GM23248 (cell line): ENCODE results near the gene SCMH1. TPM values are rescaled to one million over a fixed set of nuclear protein-coding genes. Genes with fewer than 3 reads are reported as not detected.
"Not testable (repeated sequence)": the region's sequence is repeated elsewhere in the genome, so short reads cannot be mapped to it uniquely, and the experiment has no call there.

Experiments used
- DNase-seq: peaks from one replicate; pipeline ENCODE4 v3.0.0-alpha.2; 2015
- H2AFZ ChIP-seq: fragments of 200-600 bp; sonication (generic); 2 replicates; pipeline ENCODE4 v1.6.1; 2016; ENCODE audit warnings: antibody characterized with exemption
- H3F3A ChIP-seq: fragments of 200-600 bp; sonication (generic); 2 replicates; pipeline ENCODE4 v1.6.1; 2016; ENCODE audit warnings: mild to moderate bottlenecking, antibody characterized with exemption, mixed run types; ENCODE audit not compliant: insufficient read depth
- H3K27ac ChIP-seq: fragments of 200-600 bp; sonication (generic); 2 replicates; pipeline ENCODE4 v1.5.1; 2016; ENCODE audit warnings: mild to moderate bottlenecking
- H3K27me3 ChIP-seq: fragments of 200-600 bp; sonication (generic); replicated peaks from 2 replicates; pipeline ENCODE4 v1.6.1; 2016; ENCODE audit warnings: mild to moderate bottlenecking; ENCODE audit not compliant: insufficient read depth
- H3K36me3 ChIP-seq: fragments of 200-600 bp; sonication (generic); 2 replicates; pipeline ENCODE4 v1.6.1; 2016; ENCODE audit warnings: low read depth, mild to moderate bottlenecking
- H3K4me1 ChIP-seq: fragments of 200-600 bp; sonication (generic); 2 replicates; pipeline ENCODE4 v1.6.1; 2016; ENCODE audit warnings: mild to moderate bottlenecking; ENCODE audit not compliant: insufficient read depth
- H3K4me2 ChIP-seq: fragments of 200-600 bp; sonication (generic); one replicate; pipeline ENCODE4 v1.6.1; 2016; ENCODE audit warnings: mild to moderate bottlenecking; ENCODE audit not compliant: unreplicated experiment
- H3K4me3 ChIP-seq: fragments of 200-600 bp; sonication (generic); 2 replicates; pipeline ENCODE4 v1.5.1; 2016; ENCODE audit warnings: mild to moderate bottlenecking
- H3K79me2 ChIP-seq: fragments of 200-600 bp; sonication (generic); 2 replicates; pipeline ENCODE4 v1.6.1; 2016; ENCODE audit warnings: mild to moderate bottlenecking; ENCODE audit not compliant: insufficient read depth
- H3K9ac ChIP-seq: fragments of 200-600 bp; sonication (generic); 2 replicates; pipeline ENCODE4 v1.6.1; 2016; ENCODE audit warnings: mild to moderate bottlenecking
- H3K9me2 ChIP-seq: fragments of 200-600 bp; sonication (generic); 2 replicates; pipeline ENCODE4 v1.6.1; 2016; ENCODE audit warnings: mixed run types, mild to moderate bottlenecking, moderate library complexity; ENCODE audit not compliant: insufficient read depth
- H3K9me3 ChIP-seq: fragments of 200-600 bp; sonication (generic); one replicate; pipeline ENCODE4 v1.6.1; 2017; ENCODE audit warnings: low read depth
- H4K20me1 ChIP-seq: fragments of 200-600 bp; sonication (generic); 2 replicates; pipeline ENCODE4 v1.6.0; 2016; ENCODE audit not compliant: insufficient read depth
- EZH2 ChIP-seq: fragments of 200-600 bp; sonication (generic); IDR thresholded peaks from 2 replicates; pipeline ENCODE4 v1.6.1; 2018; ENCODE audit warnings: antibody characterized with exemption, mild to moderate bottlenecking; ENCODE audit not compliant: insufficient read depth, poor library complexity, severe bottlenecking
- EZH2phosphoT487 ChIP-seq: fragments of 200-600 bp; sonication (generic); IDR thresholded peaks from 2 replicates; pipeline ENCODE4 v1.6.1; 2018; ENCODE audit warnings: antibody characterized with exemption, moderate library complexity, mild to moderate bottlenecking, low read depth; ENCODE audit not compliant: insufficient read depth
- WGBS, 2 experiments: methylation state at CpG; one replicate each; pipeline ENCODE4 v1.1.6; 2015 to 2017; ENCODE audit warnings: low lambda C conversion rate in 2 of 2, low coverage in 1 of 2; ENCODE audit errors: missing lambda C conversion rate in 2 of 2; 5-methylcytosine and 5-hydroxymethylcytosine counted together
- in situ Hi-C: fragments of 300-500 bp; cut with MboI; formaldehyde crosslinking; loops from 2 replicates; pipeline ENCODE4 v1.15.0; 2020
- polyA plus RNA-seq: library from polyadenylated mRNA; unstranded; fragments of >200 nt; fragmentation: Nextera tagmentation; extraction: Ambion mirVana; gene quantifications from 2 replicates; pipeline ENCODE4 v1.2.1, GENCODE V29; 2016
- total RNA-seq: library from RNA; depleted of rRNA; stranded (reverse); fragments of >200 nt; shearing (Covaris generic); gene quantifications from 2 replicates; pipeline ENCODE4 v1.2.3, GENCODE V29; 2014

The SCMH1 gene
- total and polyA plus RNA-seq, 2 experiments from 2014 or later = 10.8 to 16.6 TPM

DNA sequence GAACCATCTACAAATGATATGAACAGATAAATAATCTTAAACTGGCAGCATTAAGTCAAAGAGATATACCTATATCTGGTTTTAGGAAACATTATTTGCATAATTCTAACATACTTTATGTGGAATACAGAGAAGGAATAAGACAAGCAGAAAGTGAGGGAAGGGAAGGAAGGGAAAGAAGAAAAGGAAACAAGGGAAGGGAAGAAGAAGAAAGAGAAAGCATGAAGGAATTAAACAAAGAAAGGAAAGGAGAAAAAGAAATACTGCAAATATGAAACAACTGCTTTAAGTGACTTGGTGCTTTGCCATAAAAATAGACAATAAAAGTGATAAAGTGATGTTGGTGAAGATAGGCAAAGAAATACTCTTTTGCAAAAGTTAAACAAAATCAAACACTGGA is 20.1 kb downstream of the SCMH1 start:
- no peak overlapping the region for H2AFZ ChIP-seq
- in situ Hi-C loops = no loop called here
- no peak overlapping the region for H3K9ac ChIP-seq
- DNase-seq = no peak
- H3K4me3 ChIP-seq = no peak overlapping the region
- H3K27ac ChIP-seq = no peak overlapping the region
- no peak overlapping the region for H3K4me2 ChIP-seq
- no peaks in the 10 kb centered on the region for H3K4me1 ChIP-seq
- no peaks in the 10 kb centered on the region for H3K36me3 ChIP-seq
- no peaks in the 10 kb centered on the region for H3F3A ChIP-seq
- no peaks in the 10 kb centered on the region for H3K27me3 ChIP-seq
- peaks cover 61% of the 10 kb centered on the region for H3K79me2 ChIP-seq
- H3K9me2 ChIP-seq = no peaks in the 10 kb centered on the region
- H4K20me1 ChIP-seq = no peaks in the 10 kb centered on the region; the same call in 1 of the 2 replicates
- TF ChIP-seq EZH2phosphoT487 = no peak
- TF ChIP-seq EZH2 = no peak
- no peaks in the 10 kb centered on the region for H3K9me3 ChIP-seq

DNA sequence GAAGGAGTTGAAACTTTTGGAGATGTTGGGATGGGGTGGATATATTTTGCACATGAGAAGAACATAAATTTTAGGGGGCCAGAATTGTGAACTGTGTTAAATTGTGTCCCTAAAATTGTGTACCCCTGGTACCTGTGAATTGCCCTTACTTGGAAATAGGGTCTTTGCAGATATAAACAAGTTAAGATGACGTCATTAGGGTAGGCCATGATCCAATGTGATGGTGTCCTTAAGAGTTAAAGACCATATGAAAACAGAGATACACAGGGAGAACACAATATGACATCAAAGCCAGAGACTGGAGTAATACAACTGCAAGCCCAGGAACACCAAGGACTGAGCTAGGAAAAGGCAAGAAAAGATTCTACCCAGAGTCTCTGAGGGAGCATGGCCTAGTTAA is 24.0 kb downstream of the SCMH1 start:
- H3K79me2 ChIP-seq = peaks cover 57% of the 10 kb centered on the region
- no peak overlapping the region for H3K4me2 ChIP-seq
- H4K20me1 ChIP-seq = no peaks in the 10 kb centered on the region
- no peaks in the 10 kb centered on the region for H3K36me3 ChIP-seq
- no peaks in the 10 kb centered on the region for H3K27me3 ChIP-seq
- H3K9me3 ChIP-seq = no peaks in the 10 kb centered on the region
- H3K4me1 ChIP-seq = no peaks in the 10 kb centered on the region
- H3K4me3 ChIP-seq = no peak overlapping the region
- TF ChIP-seq EZH2phosphoT487 (no peak), EZH2 (no peak)
- H3K9ac ChIP-seq = no peak overlapping the region
- no peak overlapping the region for H2AFZ ChIP-seq
- in situ Hi-C loops = no loop called here
- H3K9me2 ChIP-seq = no peaks in the 10 kb centered on the region
- 95% methylated on average over 1 of the region's 1 CpG for WGBS, 2 experiments
- DNase-seq = no peak
- no peaks in the 10 kb centered on the region for H3F3A ChIP-seq
- no peak overlapping the region for H3K27ac ChIP-seq

DNA sequence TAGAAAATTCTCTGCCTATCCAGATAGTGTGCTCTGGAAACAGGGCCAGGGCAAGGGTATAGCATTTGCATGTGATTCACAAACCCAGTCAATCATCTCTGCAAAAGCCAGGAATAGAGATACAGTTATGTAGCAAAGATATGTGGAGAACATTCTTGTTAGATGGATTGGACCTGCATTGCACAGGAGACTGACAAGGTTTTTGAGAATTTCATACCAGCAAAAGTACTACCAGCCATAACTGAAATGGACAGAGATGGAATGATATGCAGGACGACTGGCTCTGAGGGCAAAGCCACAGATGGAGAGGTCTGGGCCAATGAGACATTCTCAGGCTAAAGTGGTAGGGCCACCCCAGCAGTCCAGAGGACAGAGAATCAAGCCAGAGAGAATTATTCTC is 24.7 kb downstream of the SCMH1 start:
- in situ Hi-C loops = no loop called here
- Histone ChIP-seq H3K4me2 (no peak overlapping the region), H4K20me1 (no peaks in the 10 kb centered on the region), H2AFZ (no peak overlapping the region), H3K9ac (no peak overlapping the region), H3K9me3 (no peaks in the 10 kb centered on the region), H3K36me3 (no peaks in the 10 kb centered on the region), H3K9me2 (no peaks in the 10 kb centered on the region), H3F3A (no peaks in the 10 kb centered on the region), H3K79me2 (peaks cover 59% of the 10 kb centered on the region), H3K27ac (no peak overlapping the region), H3K4me1 (no peaks in the 10 kb centered on the region), H3K4me3 (no peak overlapping the region), H3K27me3 (no peaks in the 10 kb centered on the region)
- WGBS, 2 experiments = 75 to 86% methylated on average over 1 of the region's 1 CpG
- TF ChIP-seq EZH2 = no peak
- no peak for TF ChIP-seq EZH2phosphoT487
- DNase-seq = no peak

DNA sequence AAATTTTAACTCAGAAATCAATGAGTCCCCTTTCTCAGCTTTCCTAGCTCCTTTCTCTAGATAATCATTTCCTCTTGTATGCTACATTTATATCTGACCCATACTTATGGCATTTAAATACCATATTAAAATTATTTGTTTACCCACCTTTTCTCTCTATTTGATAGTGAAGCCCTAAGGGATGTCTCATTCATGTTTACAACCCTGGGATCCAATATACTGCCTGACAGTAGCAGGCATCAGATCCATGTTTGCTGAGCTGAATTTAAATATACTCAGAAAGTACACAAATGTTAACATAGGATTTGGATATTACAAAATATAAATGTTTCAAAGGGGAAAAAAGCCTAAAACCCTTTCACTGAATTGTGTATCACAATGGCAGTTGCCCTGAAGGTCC is 26.5 kb downstream of the SCMH1 start:
- no peaks in the 10 kb centered on the region for H4K20me1 ChIP-seq
- no peaks in the 10 kb centered on the region for H3K9me2 ChIP-seq
- no peaks in the 10 kb centered on the region for H3F3A ChIP-seq
- H2AFZ ChIP-seq = no peak overlapping the region
- no peak overlapping the region for H3K4me2 ChIP-seq
- no peaks in the 10 kb centered on the region for H3K9me3 ChIP-seq
- no peaks in the 10 kb centered on the region for H3K36me3 ChIP-seq
- no peak overlapping the region for H3K27ac ChIP-seq
- H3K4me1 ChIP-seq = no peaks in the 10 kb centered on the region
- no peak overlapping the region for H3K4me3 ChIP-seq
- no peak for DNase-seq
- peaks cover 67% of the 10 kb centered on the region for H3K79me2 ChIP-seq
- no peaks in the 10 kb centered on the region for H3K27me3 ChIP-seq
- H3K9ac ChIP-seq = no peak overlapping the region
- TF ChIP-seq EZH2 (no peak), EZH2phosphoT487 (no peak)
- in situ Hi-C loops = no loop called here

DNA sequence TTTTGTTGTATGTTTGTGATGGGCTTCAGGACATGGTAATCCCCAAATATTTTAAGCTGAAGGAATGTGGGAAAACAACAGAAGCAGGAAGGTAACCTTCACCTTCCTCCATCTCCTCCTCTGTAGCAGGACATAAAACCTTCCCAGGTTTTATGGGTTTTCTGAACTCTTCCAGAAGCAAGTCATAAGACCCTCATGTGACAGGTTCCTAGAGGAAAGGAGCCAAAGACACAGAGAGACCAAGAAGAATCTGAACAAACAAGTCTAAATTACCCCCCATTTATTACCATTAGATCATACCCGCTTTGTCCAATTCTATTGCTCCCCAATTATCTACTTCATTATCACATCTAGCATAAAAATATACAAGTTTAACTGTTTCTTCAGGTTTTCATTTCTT is 28.8 kb downstream of the SCMH1 start:
- TF ChIP-seq EZH2 (no peak), EZH2phosphoT487 (no peak)
- Histone ChIP-seq H3K27ac (no peak overlapping the region), H2AFZ (no peak overlapping the region), H3K36me3 (no peaks in the 10 kb centered on the region), H3K79me2 (peaks cover 63% of the 10 kb centered on the region), H3K27me3 (no peaks in the 10 kb centered on the region), H3K4me2 (no peak overlapping the region), H3K9me2 (no peaks in the 10 kb centered on the region), H3K4me3 (no peak overlapping the region), H3K9ac (no peak overlapping the region), H4K20me1 (no peaks in the 10 kb centered on the region), H3K4me1 (no peaks in the 10 kb centered on the region), H3K9me3 (no peaks in the 10 kb centered on the region), H3F3A (no peaks in the 10 kb centered on the region)
- DNase-seq = no peak
- in situ Hi-C loops = no loop called here
- 92 to 100% methylated on average over 1 of the region's 1 CpG for WGBS, 2 experiments

DNA sequence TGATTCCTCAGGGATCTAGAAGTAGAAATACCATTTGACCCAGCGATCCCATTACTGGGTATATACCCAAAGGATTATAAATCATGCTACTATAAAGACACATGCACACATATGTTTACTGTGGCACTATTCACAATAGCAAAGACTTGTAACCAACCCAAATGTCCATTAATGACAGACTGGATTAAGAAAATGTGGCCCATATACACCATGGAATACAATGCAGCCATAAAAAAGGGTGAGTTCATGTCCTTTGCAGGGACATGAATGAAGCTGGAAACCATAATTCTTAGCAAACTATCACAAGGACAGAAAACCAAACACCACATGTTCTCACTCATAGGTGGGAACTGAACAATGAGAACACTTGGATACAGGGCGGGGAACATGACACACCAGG is 30.5 kb downstream of the SCMH1 start:
- WGBS, 2 experiments = 98 to 100% methylated on average over 2 of the region's 2 CpGs

DNA sequence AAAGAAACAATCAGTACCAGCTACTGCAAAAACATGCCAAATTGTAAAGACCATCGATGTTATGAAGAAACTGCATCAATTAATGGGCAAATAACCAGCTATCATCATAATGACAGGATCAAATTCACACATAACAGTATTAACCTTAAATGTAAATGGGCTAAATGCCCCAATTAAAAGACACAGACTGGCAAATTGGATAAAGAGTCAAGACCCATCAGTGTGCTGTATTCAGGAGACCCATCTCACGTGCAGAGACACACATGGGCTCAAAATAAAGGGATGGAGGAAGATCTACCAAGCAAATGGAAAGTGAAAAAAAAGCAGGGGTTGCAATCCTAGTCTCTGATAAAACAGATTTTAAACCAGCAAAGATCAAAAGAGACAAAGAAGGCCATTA is 35.1 kb downstream of the SCMH1 start:
- H3K4me3 ChIP-seq, H3K27me3 ChIP-seq, H3K4me1 ChIP-seq, in situ Hi-C loops, H4K20me1 ChIP-seq, H3K36me3 ChIP-seq, DNase-seq, H3K27ac ChIP-seq, H2AFZ ChIP-seq, H3K9ac ChIP-seq, H3K9me3 ChIP-seq, H3K9me2 ChIP-seq, H3F3A ChIP-seq, H3K4me2 ChIP-seq: not testable (repeated sequence)
- peaks cover 47% of the 10 kb centered on the region for H3K79me2 ChIP-seq
- 74 to 92% methylated on average over 2 of the region's 2 CpGs for WGBS, 2 experiments

More for the DNA sequence above, 30.5 kb downstream of the SCMH1 start:
- H3K4me3 ChIP-seq, H4K20me1 ChIP-seq, H3K27me3 ChIP-seq, H3K27ac ChIP-seq, H3K9ac ChIP-seq, in situ Hi-C loops, H2AFZ ChIP-seq, H3K9me3 ChIP-seq, H3F3A ChIP-seq, H3K9me2 ChIP-seq, H3K4me1 ChIP-seq, H3K4me2 ChIP-seq, H3K36me3 ChIP-seq, DNase-seq: not testable (repeated sequence)
- peaks cover 63% of the 10 kb centered on the region for H3K79me2 ChIP-seq
